G401 (cell line): ENCODE results near the gene AREG. TPM values are rescaled to one million over a fixed set of nuclear protein-coding genes. Genes with fewer than 3 reads are reported as not detected.

Source experiments
- DNase-seq: peaks from one replicate; pipeline ENCODE4 v3.0.0-alpha.2; 2015; ENCODE audit warnings: low spot score
- in situ Hi-C: cut with HindIII; loops from 2 replicates; pipeline ENCODE4 v1.10.0; 2016; ENCODE audit warnings: low sequenced_read_pairs, mixed read lengths
- total RNA-seq: library from RNA; depleted of rRNA; stranded (reverse); fragments of >200 nt; shearing (Covaris generic); gene quantifications from 2 replicates; pipeline ENCODE4 v1.2.3, GENCODE V29; 2014

The AREG gene
- total RNA-seq, 1 experiment from 2014 or later = not detected

DNA sequence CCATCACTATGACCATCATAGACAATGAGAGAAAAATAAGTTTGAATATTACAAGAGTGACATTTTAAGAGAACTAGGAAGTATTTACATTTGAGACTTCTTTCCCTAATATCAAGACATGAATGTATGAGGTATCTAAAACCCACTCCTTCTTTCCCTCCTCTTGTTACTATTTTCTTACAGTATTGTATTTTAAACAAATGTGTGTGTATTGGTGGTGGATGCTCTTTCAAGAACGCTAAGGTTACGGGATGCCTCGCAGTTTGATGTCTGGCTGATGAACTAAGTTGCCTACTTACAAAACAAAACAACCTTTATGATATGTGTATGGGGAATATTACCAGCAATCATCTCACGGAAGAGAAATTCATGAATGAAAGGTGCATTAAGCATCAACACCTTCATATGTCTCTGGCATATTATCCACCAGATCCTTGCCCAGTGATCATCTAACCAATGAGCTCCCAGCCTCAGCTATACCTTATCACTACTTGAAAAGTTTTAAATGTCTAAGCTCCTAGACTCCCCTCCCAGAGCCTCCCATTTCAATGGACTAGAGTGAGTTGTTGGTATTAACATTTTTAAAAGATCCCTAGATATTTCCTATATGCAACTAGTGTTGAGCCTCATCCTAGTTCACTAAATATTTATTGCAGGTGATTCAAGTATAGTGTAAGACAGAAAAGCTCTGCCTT lies 10.6 kb downstream of the AREG start:
- DNase-seq = no peak
- in situ Hi-C loops = no loop called here

DNA sequence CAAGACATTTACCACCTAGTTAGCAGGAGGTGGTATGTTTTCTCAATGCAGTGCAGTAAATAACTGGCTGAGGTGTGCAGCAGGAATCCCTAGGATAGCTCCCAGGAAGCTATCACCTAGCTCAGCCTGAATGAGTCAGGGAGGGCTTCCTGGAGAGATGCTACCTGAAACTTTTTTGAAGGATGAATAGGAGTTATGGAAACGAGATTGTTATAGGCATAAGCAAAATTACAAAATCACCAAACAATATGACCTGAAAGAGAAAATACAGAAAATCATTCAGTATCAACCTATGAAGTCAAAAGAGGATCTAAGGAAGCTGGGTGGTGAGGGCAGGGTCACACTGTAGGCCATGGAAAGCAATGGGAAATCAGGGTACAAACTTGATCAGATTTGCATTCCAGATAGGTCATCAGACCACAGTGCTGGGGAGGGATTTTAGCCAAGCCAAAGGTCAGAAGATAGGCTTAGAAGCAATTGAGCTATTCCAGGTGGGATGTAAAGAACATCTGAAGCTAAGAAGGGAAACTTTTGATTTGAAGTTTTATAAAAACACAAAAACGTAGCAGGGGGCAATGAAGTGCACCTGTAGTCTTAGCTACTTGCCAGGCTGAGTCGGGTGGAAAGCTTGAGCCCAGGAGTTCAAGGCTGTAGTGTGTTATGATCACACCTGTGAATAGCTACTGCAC lies 11.3 kb downstream of the AREG start:
- no peak for DNase-seq
- in situ Hi-C loops = no loop called here

DNA sequence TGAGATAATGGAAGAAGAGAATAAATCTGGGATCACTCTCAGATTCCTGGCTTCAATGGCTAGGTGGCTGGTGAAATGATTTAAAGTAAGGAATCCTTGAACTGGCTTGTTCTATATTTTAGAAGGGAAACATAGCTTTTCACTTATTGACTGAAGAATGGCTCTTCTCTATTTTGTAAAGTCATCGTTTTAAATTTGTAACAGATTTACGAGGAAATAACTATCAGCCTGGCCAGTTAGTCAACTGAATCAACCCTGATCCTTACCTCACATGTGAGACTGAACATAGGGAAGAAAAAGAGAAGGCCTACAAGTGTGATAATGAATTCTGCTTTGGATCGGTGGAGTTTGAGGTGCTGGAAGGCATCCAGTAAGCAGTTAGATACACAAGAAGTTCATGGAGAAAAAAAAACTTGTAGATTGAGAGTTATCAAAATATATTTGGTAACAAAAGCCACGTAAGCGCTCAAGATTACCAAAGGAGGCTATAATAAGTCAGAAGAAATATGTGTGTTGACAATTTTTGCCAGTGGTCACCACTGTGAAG lies 12.0 kb downstream of the AREG start:
- DNase-seq = no peak
- in situ Hi-C loops = no loop called here

DNA sequence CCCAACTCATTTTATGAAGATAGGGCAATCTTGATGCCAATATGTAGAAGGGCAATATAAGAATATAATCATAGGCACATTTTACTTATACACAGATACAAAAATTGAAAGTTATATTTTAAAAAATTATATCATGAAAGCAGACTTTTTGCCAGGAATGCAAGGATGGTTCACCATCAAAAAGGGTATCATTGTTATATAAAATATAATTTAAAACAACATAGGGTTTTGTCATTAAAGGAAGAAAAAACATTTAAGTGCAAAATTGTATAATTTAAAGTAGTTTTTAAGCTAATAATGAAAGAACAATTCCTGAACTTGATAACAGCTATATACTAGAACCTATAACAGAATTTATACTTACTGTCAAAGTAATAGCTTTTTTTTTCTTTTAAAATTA lies 15.9 kb downstream of the AREG start:
- no peak for DNase-seq

DNA sequence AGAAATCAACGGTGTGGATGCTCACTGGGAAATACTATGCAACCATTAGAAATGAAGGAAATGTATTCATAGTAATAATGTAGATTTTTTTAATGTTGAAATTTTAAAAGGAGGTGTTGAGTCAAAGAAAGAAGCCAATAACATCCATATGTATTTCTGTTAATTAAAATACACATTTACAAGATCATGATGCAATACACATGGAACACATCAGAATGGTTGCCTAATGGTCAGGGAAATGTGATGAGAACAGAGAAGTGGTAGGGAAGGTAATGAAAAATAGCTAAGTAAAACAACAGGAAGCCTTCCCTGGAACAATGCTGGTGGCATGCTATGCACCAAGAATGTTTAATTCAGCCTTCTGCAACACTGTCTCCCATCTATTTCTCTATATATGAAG lies 18.2 kb downstream of the AREG start:
- no peak for DNase-seq
- in situ Hi-C loops = no loop called here

More for the DNA sequence above, 15.9 kb downstream of the AREG start:
- in situ Hi-C loops = no loop called here

DNA sequence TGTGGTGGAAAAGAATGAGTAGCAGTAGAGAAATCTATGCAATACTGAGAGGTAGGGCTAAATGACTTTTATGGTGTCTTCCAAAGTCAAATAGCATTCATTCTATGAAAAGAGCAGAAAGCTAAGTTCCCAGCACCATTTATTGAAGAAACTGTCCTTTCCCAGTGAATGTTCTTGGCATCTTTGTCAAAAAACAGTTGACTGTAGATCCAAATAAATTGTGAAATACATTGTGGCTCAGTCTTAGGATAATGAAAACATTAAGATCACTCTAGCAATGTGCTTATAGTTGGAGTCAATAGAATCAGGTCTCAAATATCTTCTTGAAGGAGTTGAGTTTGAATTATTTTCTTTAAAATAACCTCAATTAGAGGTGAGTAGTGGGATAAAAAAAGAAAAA lies 19.4 kb downstream of the AREG start:
- DNase-seq = no peak
- in situ Hi-C loops = no loop called here

DNA sequence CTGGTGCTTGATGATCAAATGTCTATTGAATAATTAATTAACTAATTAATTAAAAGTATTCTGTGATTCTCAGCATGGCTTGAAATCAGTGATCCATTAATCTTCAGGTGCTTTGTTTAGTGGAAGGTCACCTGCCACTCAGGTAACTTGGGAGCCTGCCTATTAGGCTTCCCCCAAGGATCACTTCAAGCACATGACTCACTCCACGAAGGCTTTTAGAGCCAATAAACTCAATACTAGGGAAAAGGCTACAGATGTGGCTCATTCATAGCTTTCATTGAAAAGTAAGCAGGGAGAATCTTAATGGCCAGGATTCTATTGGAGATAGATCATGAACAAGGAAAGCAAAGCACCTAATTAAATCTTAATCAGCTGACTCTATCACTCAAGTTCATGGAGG lies 21.3 kb downstream of the AREG start:
- no peak for DNase-seq
- in situ Hi-C loops = no loop called here

DNA sequence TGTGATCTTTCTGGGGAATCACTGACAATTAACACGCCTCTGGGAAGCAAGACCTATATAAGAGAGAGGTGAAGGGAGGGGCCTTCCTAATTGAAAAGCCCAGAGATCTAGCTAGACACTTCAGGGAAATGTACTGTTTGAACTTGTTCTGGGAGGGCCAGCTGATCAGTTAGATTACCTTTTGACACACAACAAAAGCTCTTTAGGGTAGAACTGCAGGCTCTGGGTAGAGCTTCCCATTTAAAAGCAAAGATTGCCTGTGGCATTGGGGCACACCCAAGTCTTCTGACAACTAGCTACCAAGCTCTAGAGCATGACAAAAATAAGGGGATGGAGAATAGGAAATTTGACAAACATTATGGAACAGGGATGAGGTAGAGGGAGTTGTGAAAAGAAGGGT lies 26.3 kb downstream of the AREG start:
- in situ Hi-C loops = no loop called here
- DNase-seq = no peak

DNA sequence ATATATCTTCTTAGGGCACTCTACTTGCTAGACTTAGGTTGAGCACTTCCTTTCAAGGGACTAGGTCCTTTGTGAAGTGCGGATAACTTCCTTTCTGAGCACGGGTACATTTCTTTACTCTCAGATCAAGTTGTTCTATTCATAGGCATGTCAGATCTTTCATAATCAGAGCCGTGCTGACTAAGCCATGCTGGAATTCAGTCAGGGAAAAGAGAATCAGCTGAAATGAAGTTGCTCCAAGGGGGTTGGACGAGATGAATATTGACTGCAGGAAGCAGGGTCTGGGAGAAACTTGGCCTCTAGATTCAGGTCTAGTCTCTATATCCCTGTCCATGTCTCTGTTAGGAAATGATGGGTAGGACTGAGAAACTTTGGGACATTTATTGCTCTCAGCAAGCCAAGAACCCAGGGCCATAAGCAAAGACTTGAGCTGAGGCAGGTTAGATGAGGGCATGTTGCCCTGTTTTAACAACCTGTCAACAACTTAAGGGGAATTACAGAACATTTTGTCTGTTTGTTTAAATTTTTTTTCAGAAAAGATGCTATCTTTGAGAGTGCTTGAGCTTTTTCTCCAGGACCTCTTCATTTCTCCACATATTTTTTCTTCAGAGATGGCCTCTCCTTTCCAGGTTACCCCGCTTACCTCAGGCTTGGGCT lies 28.3 kb downstream of the AREG start:
- no peak for DNase-seq
- in situ Hi-C loops = no loop called here

DNA sequence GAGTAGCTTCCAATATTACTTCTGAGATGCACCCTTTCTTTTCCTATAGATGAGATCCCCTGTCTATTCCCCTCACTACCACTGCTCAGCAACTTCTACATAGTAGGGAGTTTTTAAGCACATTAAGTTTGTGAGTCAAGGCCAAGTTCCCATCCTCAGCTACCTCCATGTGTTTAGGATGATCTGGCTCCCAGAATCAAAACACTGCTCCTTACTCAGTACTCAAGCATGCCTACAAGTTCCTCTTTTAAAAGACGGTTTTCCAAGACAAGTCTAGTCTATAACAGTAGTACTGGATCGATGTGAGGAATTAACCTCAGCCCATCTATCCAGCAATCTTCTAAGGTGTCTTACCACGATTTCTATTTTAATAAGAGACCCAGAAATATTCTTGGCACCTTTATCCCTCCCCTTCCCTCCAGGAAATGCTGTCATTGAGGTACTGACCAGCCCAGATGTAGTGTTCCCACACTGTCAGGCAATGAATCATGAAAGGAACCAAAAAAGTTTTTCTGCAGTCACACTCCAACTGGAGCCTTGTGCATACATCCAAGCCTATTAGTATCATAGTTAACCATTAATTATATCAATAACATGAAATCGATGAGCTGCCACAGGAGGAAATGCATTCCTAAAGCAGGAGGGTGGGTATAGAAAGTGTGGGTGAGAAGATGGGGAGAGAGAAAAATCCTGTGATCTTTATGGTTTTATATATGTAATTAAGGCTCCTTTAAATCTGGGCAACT lies 29.6 kb downstream of the AREG start:
- DNase-seq = no peak
- in situ Hi-C loops = no loop called here

DNA sequence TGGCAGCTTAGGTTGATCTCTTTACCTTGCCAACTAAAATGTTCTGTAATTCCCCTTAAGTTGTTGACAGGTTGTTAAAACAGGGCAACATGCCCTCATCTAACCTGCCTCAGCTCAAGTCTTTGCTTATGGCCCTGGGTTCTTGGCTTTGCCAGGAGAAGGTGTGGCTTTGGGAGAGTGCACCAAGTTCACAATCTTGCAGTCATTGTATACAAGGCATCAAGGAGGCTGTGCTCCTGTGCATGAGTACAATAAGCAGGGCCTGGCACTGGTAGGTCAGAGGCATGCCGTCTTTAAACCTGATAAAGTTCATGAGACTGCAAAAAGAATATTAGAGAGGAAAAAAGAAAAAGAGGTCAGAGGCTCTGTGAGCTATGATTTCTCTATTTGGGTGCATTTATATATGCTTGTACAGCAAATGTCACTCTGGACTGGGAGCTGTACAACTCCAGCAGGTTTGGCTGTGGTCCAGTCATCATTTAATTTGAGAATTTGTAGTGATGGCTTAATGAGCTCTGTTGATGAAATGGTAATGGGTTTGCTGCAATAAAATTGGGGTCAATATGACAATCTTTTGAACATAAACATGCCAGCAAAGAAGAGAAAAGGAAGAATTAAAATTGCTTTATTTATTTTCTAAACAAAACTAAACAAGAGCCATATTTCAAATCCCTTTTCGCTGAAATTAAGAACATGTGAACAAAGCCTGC lies 30.3 kb downstream of the AREG start:
- no peak for DNase-seq
- in situ Hi-C loops = no loop called here

DNA sequence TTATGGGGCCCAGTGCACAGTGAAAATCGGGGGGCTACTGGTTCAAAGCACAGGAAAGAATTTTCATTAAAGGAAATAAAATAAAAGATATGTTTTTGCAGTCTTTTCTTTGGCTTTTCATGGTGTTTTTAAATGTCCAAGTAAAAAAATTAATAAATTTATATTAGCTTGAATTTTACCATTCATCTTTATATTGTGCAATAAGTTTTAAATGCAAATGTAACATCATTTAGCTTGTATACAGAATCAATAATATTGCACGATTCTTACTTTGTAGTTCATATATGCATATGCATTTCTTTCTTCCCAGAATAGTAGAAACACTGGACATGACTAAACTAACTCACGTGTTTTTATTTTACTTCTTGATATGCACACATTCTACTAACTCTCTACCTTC lies 31.0 kb downstream of the AREG start:
- no peak for DNase-seq
- in situ Hi-C loops = no loop called here

DNA sequence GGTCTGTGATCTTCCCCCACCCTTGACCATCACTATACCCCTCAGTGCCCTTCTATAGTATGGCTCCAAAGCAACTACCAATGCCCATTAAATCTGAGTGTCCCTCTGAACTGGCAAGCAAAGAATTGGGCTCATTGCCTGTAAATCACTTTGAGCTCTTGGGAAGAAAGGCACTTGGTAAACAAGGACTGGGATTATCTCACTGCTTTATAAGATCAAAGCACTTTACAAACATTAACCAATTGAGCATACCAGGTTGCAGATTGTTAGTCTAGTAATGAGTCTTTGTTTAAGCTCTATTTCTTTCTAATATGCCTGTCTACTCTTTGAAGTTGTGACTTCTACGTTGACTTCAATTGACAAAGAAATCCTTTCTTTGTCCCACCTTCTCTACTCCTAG lies 34.1 kb downstream of the AREG start:
- in situ Hi-C loops = no loop called here
- DNase-seq = no peak

DNA sequence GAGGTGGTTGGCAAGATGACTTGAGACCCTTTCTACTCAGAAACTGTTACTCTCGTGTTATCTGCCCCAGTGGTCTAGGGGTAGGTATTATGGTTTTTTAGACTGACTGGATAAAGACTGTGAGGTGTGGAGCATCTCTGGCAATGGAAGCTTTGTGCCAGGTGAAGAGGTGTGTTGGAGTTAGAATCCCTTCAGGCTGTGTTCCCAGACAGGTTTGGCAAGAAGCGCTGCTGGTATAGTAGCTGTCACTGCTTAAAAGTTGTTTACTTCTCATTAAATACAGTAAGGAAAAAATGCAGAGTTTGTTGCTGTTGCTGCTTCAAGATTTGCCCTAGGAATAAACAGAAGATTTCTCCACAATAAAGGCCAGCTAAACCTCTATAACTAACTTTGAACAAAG lies 35.3 kb downstream of the AREG start:
- no peak for DNase-seq
- in situ Hi-C loops = no loop called here

DNA sequence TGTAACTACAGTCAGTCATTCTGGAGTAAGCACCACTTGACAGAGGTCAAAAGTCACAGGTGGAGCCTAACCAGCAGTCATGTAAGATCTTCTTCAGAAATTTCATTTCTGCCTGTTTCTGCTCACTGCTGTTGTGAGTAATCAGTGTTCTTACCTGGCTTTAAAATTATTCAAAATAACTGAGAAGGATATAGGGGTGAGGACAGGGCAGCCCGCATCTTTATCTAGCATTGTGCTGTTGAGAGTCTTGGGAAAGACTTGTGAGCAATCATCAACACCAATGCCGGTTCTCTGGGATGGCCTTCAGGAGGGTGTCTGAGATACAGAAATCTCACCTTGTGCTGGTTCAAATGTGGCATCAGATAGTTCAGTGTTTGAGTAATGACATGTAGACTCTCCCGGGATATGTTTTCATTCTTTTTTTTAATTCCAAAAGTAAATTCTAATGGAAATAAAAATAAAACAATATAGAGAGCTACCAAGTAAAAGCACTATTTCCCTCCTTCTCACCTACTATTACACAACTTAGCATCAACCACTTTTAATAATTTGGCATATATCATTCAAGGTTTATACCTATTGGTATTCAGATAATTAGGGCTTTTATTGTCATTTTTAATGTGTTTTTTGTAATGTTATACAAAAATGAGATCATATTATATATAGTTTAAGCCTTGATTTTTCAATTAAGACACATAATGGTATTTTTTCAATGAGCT lies 37.1 kb downstream of the AREG start:
- in situ Hi-C loops = no loop called here
- DNase-seq = no peak

DNA sequence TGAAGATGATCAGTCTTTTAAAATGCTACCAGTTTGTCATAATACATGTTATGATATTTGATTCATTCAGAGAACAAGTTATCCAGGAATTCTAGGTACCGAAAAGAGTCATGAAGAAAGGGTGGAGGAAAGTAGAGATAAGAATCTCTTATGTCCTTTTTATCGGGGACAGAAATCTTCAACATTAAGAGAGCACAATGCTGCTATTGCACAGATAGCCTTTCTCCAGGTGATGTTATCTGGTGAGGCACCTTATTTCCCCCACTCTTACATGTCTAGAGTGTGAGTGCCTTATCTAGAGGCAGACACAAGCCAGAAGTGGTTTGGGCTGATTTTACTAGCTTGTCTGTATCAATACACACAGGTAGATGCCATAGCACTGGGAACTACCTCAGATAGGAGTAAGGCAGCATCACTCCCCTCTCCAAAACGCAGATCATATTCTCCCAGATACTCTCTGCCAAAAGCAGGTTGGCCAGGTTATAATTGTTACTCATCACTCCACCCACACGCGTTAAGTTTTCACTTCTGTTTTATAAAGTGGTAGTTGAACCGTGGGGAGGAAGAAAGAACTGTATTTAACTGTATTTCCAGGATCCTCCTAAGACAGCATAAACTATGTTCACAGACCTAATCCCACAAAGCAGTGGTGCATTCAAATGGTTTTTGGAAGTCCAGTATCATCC lies 38.4 kb downstream of the AREG start:
- in situ Hi-C loops = no loop called here

DNA sequence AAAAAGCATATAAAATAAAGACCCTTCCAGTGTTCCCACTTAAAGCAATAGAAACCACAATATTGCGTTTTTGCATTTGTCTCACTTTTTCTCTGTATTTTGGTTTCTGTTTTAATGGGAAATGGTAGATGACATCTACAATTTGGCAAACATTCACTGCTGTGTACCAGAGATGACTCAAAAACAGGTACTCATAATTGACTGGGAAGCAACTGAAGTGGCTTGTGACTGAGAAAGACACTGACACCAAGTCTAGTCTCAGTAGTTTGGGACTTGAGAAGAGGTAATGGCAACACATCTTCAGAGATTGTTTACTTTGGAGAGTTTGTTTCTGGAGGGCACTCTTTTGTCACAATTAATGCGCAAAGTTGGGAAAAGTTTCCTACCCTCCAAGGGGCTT lies 42.0 kb downstream of the AREG start:
- in situ Hi-C loops = no loop called here

More for the DNA sequence above, 38.4 kb downstream of the AREG start:
- no peak for DNase-seq

DNA sequence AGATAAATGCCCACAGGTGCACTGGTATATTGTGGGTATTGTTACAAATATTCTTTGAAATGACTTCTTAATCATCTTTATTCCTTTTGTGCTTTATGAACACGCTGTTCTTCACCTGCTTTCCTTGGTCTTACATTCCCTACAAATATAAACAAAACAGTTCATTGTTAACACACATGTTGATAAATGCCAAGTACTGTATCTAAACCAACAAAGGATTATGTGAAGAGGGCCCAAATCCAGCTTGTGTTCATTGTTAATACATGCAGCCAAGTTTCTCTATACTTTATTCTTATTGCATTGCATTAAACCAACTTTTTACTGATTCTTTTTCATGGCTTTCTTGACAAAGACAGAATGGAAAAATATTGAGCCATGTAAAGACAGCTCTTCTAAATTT lies 42.8 kb downstream of the AREG start:
- DNase-seq = no peak
- in situ Hi-C loops = no loop called here

More for the DNA sequence above, 42.0 kb downstream of the AREG start:
- DNase-seq = no peak
